Liver (tissue), 3 donors: ENCODE measurements around the gene RAB4A.

Source experiments
- CTCF ChIP-seq: fragments of 150-350 bp; IDR thresholded peaks from 2 replicates; pipeline ENCODE4 v1.5.1; 2017; ENCODE audit warnings: improper control_type of control experiment, low read depth, low read length; ENCODE audit not compliant: missing input control
- EGR1 ChIP-seq, 2 donors: IDR thresholded peaks; 2 replicates each; pipeline ENCODE4 v1.6.1; 2016 to 2018; ENCODE audit warnings: antibody characterized with exemption in 2 of 2, low read depth in 2 of 2
- FOXA1 ChIP-seq: IDR thresholded peaks from 2 replicates; pipeline ENCODE4 v1.6.1; 2016; ENCODE audit warnings: antibody characterized with exemption
- GABPA ChIP-seq, 2 donors: IDR thresholded peaks in 1 of 2; conservative IDR thresholded peaks in 1 of 2; 2 replicates each; pipeline ENCODE4 v1.6.1; 2016; ENCODE audit warnings: antibody characterized with exemption in 2 of 2, mild to moderate bottlenecking in 1 of 2, moderate library complexity in 1 of 2
- HNF4G ChIP-seq: IDR thresholded peaks from 2 replicates; pipeline ENCODE4 v1.6.1; 2016; ENCODE audit warnings: antibody characterized with exemption
- JUND ChIP-seq, 2 donors: IDR thresholded peaks; 2 replicates each; pipeline ENCODE4 v1.6.1; 2016; ENCODE audit warnings: antibody characterized with exemption in 2 of 2
- MAX ChIP-seq: IDR thresholded peaks from 2 replicates; pipeline ENCODE4 v1.6.1; 2016; ENCODE audit warnings: antibody characterized with exemption
- NR2F2 ChIP-seq: IDR thresholded peaks from 2 replicates; pipeline ENCODE4 v1.6.1; 2016; ENCODE audit warnings: antibody characterized with exemption
- RAD21 ChIP-seq, 2 donors: IDR thresholded peaks; 2 replicates each; pipeline ENCODE4 v1.6.1; 2016; ENCODE audit warnings: antibody characterized with exemption in 2 of 2, mild to moderate bottlenecking in 2 of 2
- REST ChIP-seq: IDR thresholded peaks from 2 replicates; pipeline ENCODE4 v1.6.1; 2016; ENCODE audit warnings: antibody characterized with exemption, mild to moderate bottlenecking
- TAF1 ChIP-seq: conservative IDR thresholded peaks from 2 replicates; pipeline ENCODE4 v1.6.1; 2016; ENCODE audit warnings: antibody characterized with exemption, mild to moderate bottlenecking
- YY1 ChIP-seq: IDR thresholded peaks from 2 replicates; pipeline ENCODE4 v1.6.1; 2016; ENCODE audit warnings: antibody characterized with exemption, mild to moderate bottlenecking
- ZBTB33 ChIP-seq: IDR thresholded peaks from 2 replicates; pipeline ENCODE4 v1.6.1; 2016; ENCODE audit warnings: antibody characterized with exemption
- donor health status: healthy.
- donor health status: healthy.

GRCh38 chr1:229282295-229282823 is 11.4 kb downstream of the RAB4A start:
- TF ChIP-seq CTCF (no peak), REST (no peak), RAD21 (IDR thresholded peaks at IDR 0.05) (no peak), MAX (no peak), FOXA1 (no peak), GABPA (IDR thresholded peaks at IDR 0.05 in 1 of 2, conservative IDR thresholded peaks at IDR 0.05 in 1 of 2) (no peak), ZBTB33 (no peak), TAF1 (no peak), EGR1 (IDR thresholded peaks at IDR 0.05; ENCODE audit: low read depth in 2 of 2) (no peak), NR2F2 (no peak), HNF4G (no peak), JUND (IDR thresholded peaks at IDR 0.05) (no peak), YY1 (no peak)
